GM19043 (cell line): ENCODE measurements around the gene IRF9.

ENCODE experiments used
- ATAC-seq: cut with Tn5 transposase; IDR thresholded peaks from one replicate; pipeline ENCODE4 v1.9.1; 2021; ENCODE audit warnings: low read depth; ENCODE audit not compliant: unreplicated experiment

The IRF9 gene

DNA sequence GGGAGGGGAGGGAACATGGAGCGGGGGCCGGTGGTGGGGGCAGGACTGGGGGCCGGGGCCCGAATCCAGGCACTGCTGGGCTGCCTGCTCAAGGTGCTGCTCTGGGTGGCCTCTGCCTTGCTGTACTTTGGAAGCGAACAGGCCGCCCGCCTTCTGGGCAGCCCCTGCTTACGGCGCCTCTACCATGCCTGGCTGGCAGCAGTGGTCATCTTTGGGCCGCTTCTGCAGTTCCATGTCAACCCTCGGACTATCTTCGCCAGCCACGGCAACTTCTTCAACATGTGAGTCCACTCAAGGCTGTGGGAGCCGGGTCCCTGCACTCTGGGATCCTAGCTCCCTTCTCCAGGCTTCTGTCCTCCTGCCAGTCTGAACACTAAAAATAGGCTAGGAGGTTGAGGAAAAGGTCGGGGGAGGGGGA lies 29.5 kb upstream of the IRF9 start:
- no peak for ATAC-seq

DNA sequence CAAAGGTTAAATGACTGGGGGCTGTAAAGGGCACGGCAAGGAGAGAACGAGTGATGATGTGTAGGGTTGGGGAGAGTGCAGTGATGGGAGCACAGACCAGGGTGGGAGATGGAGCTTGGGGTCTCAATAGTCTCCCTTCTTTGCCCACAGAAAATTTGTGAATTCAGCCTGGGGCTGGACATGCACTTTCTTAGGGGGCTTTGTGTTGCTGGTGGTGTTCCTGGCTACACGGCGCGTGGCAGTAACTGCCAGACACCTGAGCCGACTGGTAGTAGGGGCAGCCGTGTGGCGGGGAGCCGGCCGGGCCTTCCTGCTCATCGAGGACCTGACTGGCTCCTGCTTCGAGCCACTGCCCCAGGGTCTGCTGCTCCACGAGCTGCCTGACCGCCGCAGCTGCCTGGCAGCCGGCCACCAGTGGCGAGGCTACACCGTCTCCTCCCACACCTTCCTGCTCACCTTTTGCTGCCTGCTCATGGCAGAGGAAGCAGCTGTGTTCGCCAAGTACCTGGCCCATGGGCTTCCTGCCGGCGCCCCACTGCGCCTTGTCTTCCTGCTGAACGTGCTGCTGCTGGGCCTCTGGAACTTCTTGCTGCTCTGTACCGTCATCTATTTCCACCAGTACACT lies 28.9 kb upstream of the IRF9 start:
- no peak for ATAC-seq

DNA sequence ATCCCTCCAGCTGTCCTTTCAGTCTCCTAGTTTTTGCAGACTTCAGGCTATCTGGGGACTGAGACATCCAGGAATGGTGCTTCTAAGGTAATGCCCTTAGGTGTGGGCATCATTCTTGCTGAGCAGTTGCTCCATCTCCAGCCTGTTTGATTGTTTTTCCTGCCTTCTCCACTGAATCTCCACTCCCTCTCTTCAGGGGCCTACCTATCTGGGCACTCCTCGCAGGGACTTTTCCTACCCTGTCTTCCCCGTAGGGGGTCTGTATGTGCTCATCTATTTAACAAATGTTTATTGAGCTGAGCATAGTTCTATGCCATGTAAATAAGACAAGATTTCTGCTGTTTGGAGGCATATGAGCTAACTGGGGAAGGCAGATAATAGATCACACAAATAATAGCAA lies 28.1 kb upstream of the IRF9 start:
- ATAC-seq = no peak

- no peak for ATAC-seq
Measured at GRCh38 chr14:24133735-24134134, 27.3 kb upstream of the IRF9 start.

DNA sequence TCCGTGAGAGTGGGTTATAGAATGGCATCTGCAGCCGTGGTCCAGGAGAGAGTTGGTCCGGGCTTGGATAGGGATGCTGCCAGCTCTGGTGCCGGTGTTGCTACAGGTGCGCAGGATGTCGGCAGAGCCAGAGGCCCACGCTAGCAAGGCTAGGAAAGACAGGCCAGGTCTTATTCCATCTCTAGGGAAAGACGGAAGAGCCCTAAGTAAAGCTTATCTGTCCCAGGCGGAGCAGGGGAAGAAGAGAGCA lies 25.6 kb upstream of the IRF9 start:
- no peak for ATAC-seq

GRCh38 chr14:24135834-24136683 lies 25.0 kb upstream of the IRF9 start, which contains the start of gene PSME1:
PSME1 (plus strand) TSS chr14:24136194; CDS start chr14:24136263, 69 bp downstream.
- ATAC-seq = peak; percentile 93

DNA sequence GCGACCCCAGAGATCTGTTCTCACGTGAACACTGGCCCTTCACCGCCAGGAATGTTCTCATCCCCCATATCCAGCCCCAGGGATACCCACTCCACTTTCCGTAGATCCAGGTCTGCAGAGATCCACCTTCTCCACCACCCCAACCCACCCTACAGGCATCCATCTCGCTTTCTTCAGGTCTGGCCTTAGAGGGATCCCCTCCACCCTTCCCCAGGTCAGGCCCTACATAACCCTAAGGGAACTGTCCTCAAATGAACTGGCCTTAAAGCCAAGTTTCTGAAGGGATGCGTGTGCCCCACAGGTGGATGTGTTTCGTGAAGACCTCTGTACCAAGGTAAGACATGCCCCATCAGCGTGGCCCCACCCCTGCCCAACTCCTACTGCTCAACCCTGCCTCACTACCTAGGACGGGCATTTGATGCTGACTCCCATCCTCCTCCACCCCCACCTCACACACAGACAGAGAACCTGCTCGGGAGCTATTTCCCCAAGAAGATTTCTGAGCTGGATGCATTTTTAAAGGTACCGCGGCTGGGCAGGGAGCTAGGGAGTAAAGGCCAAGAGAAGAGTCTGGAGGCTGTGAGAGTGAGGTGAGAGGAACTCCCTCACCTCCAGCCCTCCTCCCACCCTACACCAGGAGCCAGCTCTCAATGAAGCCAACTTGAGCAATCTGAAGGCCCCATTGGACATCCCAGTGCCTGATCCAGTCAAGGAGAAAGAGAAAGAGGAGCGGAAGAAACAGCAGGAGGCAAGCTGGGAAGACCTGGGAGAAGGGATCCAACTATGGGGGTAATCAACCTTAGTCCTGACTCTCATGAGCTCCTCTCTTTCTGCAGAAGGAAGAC lies 24.2 kb upstream of the IRF9 start:
- ATAC-seq = no peak

DNA sequence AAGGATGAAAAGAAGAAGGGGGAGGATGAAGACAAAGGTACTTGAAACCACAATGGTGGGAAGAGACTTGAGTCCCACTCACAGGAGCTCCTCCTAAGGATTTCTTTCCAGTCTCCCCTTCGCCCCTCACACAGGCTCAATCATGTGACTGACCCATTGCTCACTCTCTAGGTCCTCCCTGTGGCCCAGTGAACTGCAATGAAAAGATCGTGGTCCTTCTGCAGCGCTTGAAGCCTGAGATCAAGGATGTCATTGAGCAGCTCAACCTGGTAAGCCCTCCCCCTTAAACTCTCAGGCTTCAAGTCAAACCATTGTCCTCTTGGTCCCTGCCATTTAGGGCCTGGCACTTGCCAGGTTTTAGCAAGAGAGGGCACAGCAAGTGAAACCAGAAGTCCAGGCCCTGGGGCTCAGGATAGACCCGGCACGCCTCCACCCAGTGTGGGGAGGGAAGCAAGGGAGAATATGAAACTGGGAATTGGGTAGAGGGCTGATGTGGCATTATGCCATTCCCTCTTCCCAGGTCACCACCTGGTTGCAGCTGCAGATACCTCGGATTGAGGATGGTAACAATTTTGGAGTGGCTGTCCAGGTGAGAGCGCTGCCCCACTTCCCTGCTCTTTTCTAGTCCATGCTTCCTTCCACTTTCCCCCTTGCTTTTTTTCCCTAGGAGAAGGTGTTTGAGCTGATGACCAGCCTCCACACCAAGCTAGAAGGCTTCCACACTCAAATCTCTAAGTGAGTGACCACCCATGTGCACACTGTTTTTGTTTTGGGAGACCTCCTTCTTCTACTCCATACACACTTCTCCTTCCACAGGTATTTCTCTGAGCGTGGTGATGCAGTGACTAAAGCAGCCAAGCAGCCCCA lies 23.3 kb upstream of the IRF9 start:
- ATAC-seq = no peak

DNA sequence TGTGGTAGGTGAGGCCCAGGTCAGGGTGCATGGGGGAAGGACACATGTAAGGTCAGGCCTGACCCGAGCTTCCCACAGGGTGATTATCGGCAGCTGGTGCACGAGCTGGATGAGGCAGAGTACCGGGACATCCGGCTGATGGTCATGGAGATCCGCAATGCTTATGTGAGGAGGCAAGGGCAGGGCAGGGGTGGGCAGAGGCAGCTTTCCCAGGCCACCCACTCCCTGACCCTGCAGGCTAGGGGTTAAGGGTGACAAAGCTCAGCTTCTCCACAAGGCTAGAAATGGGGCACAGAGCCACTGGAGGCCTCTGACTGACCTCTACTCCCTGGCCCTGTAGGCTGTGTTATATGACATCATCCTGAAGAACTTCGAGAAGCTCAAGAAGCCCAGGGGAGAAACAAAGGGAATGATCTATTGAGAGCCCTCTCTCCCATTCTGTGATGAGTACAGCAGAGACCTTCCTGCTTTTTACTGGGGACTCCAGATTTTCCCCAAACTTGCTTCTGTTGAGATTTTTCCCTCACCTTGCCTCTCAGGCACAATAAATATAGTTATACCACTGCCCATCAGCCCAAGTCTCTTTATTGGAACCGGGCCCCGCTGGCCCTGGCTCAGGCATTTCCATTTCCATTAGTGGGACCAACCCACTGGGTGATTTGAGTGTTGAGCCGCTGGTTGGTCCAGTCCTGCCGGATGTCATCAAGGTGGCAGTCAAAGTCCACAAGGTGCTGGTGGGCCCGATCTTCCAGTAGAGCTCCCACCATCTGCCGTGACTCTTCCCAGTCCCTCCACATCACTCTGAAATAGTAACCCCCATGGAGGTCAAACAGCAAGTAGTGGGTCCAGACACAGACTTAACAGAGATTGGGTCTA lies 22.4 kb upstream of the IRF9 start:
- ATAC-seq = no peak

DNA sequence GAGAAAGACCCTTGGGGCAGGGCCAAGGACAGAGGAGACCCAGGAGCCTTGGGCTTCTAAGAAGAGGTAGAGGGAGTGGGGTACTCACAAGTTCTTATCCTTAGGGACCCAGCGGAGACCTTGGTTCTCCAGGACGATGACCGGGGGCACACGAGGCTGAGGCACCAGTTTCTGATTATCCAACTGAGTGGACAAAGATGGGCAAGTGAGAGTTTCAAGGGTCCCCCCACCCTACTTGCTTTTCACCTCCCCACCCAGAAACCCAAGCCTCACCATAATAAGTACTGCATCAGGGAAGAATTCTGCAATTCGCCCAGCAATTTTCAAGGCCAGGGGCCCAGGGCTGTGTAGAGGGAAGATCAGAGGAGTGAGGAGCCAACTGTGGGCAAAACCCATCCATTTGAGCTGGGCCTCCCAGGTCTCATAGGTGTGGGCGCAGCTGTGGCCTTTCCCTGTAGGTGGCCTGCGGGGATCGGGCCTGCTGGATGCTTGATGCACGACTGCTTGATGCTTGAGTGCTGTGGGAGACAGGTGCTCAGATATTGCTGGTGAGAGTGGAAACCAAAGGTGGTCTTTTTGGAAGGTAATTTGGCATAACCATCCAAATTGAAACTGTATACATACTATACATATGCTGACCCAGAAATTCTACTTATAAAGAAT lies 21.7 kb upstream of the IRF9 start:
- ATAC-seq = no peak

GRCh38 chr14:24141097-24141880 lies 19.8 kb upstream of the IRF9 start, which contains the start of gene EMC9:
EMC9 (minus strand) TSS chr14:24141591; CDS start chr14:24141304, 287 bp downstream.
- peak; percentile 86 for ATAC-seq

DNA sequence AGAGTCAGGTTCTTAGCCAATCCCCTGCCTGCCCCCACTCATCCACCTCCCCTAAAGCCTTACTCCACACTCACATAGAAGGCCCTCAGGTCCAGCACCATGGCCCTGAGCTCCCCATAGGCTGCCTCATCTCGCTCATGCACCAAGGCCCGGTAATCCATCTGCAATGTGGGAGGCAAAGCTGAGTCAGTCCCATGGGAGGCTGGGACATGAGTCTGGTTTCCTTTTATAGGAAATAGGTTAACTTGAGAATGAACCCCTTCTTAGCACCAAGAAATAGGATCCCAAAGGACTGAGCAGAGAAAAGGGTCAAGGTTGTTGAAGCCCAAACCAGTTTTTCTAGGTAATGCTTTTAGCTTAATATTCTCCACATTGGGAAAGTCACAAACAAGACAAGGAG lies 17.6 kb upstream of the IRF9 start:
- ATAC-seq = no peak

- ATAC-seq = no peak
Measured at GRCh38 chr14:24144451-24144850, 16.6 kb upstream of the IRF9 start.

DNA sequence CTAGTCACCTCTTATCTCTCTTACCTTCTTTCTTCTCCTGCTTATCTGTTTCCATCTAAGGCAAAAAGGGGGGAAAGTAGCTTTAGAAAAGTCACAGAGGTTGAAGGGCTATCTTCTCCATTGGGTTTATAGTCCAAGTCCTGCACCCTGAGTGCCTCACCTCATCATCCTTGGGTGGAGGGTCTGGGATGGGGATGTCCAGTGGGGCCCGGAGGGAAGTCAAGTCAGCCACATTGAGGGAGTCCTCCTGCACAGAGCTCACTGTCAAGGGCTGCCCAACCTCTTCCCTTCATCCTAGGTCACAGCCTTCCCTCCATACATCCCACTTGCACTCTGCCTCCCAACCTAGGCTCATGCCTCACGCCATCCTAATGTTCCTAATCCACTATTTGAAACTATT lies 15.8 kb upstream of the IRF9 start:
- ATAC-seq = no peak

DNA sequence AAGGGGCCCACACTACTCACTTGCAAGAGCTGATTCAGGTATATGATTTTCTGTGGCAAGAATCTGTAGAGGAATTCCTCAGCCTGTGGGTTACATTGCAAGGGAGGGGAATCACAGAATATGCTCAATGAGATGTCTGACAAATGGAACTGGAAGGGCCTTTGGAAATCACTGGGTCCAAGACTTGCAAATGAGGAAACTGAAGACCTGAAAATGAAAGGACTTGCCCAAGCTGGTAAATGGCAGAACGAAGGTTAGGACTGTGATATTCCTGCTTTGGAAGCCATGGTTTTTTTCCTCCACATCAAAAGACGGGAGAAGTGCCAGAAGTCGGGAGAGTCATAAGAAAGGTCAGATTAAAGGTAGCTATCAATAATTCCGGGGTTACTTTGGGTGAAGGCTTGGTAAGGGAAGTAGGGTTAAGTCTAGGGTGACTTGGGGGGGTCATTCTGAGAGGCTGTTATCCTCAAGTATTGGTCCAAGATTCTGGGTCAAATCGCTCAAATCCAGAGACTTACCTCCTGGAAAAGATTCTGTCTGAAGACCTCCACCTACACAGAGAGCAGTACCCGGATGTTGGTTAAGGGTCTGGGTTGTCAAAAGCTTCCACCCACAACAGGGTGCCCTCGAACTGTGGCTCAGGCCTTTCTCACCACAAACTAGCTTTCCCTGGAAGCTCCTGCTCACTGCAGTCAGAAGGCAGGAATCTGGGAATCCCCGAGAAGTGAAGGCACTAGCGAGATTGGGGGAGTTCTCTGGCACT lies 15.2 kb upstream of the IRF9 start:
- no peak for ATAC-seq

GRCh38 chr14:24146453-24146977 lies 14.6 kb upstream of the IRF9 start, which contains the start of gene PSME2:
PSME2 (minus strand) TSS chr14:24146610; CDS start chr14:24146581, 29 bp downstream.
- peak; percentile 57 for ATAC-seq
